OCI-LY1 (cell line): Measurements from ENCODE around the gene BACH1.

Source experiments
- H2AFZ ChIP-seq: fragments of 200-600 bp; sonication (generic), shearing (Covaris generic); 2 replicates; pipeline ENCODE4 v1.6.0; 2014; ENCODE audit warnings: antibody characterized with exemption, mild to moderate bottlenecking, low read length
- H3F3A ChIP-seq: fragments of 200-600 bp; sonication (generic), shearing (Covaris generic); 2 replicates; pipeline ENCODE4 v1.6.0; 2014; ENCODE audit warnings: mild to moderate bottlenecking, antibody characterized with exemption, low read length, moderate library complexity; ENCODE audit not compliant: insufficient read depth
- H3K27ac ChIP-seq: fragments of 200-600 bp; sonication (generic); 2 replicates; pipeline ENCODE4 v1.5.1; 2014; ENCODE audit warnings: low read length, mixed run types, mild to moderate bottlenecking, low read depth; ENCODE audit not compliant: poor library complexity, severe bottlenecking
- H3K27me3 ChIP-seq: fragments of 200-600 bp; sonication (generic); 2 replicates; pipeline ENCODE4 v1.6.0; 2014; ENCODE audit warnings: antibody characterized with exemption, mild to moderate bottlenecking, low read length, moderate library complexity; ENCODE audit not compliant: insufficient read depth
- H3K36me3 ChIP-seq: fragments of 200-600 bp; sonication (generic); 2 replicates; pipeline ENCODE4 v1.6.1; 2014; ENCODE audit warnings: mild to moderate bottlenecking, antibody characterized with exemption, low read length, moderate library complexity, mixed read lengths; ENCODE audit not compliant: insufficient read depth
- H3K4me1 ChIP-seq: fragments of 200-600 bp; sonication (generic); 2 replicates; pipeline ENCODE4 v1.5.1; 2014; ENCODE audit warnings: mild to moderate bottlenecking, low read length, moderate library complexity; ENCODE audit not compliant: insufficient read depth, severe bottlenecking
- H3K4me2 ChIP-seq: fragments of 200-600 bp; sonication (generic), shearing (Covaris generic); 2 replicates; pipeline ENCODE4 v1.6.1; 2014; ENCODE audit warnings: low read length
- H3K4me3 ChIP-seq: fragments of 200-600 bp; sonication (generic); 2 replicates; pipeline ENCODE4 v1.5.1; 2014; ENCODE audit warnings: low read length, low read depth, mild to moderate bottlenecking, mixed read lengths; ENCODE audit not compliant: poor library complexity, severe bottlenecking
- H3K79me2 ChIP-seq: fragments of 200-600 bp; shearing (Covaris generic); 2 replicates; pipeline ENCODE4 v1.6.1; 2016; ENCODE audit warnings: mixed run types, low read length, mixed read lengths; ENCODE audit not compliant: insufficient read depth
- H3K9ac ChIP-seq: fragments of 200-600 bp; sonication (generic), shearing (Covaris generic); 2 replicates; pipeline ENCODE4 v1.6.1; 2014; ENCODE audit warnings: mild to moderate bottlenecking, low read length, mixed read lengths
- H3K9me2 ChIP-seq: fragments of 200-600 bp; sonication (generic), shearing (Covaris generic); 2 replicates; pipeline ENCODE4 v1.6.1; 2014; ENCODE audit warnings: low read depth, mild to moderate bottlenecking, low read length, mixed read lengths
- H3K9me3 ChIP-seq: fragments of 200-600 bp; shearing (Covaris generic); 2 replicates; pipeline ENCODE4 v1.6.1; 2014; ENCODE audit warnings: low read length, mixed read lengths
- H4K20me1 ChIP-seq: fragments of 200-600 bp; sonication (generic), shearing (Covaris generic); 2 replicates; pipeline ENCODE4 v1.6.0; 2016; ENCODE audit warnings: mild to moderate bottlenecking, low read length; ENCODE audit not compliant: insufficient read depth
- EZH2 ChIP-seq: fragments of 200-600 bp; sonication (generic), shearing (Covaris generic); IDR thresholded peaks from 2 replicates; pipeline ENCODE4 v1.8.0; 2017; ENCODE audit warnings: borderline replicate concordance, mixed run types, mild to moderate bottlenecking, antibody characterized with exemption, low read length, moderate library complexity, mixed read lengths
- TF ChIP-seq, protein P1 (sequence below): fragments of 200-600 bp; sonication (generic), shearing (Covaris generic); IDR thresholded peaks from 2 replicates; pipeline ENCODE4 v1.5.1; 2017; ENCODE audit warnings: mild to moderate bottlenecking, antibody characterized with exemption, low read length, moderate library complexity, mixed read lengths

The BACH1 gene

GRCh38 chr21:29258626-29259338 lies 39.9 kb upstream of the BACH1 start:
- H3K4me2 ChIP-seq, result no peak overlapping the region

GRCh38 chr21:29260461-29260860 lies 38.3 kb upstream of the BACH1 start:
- Histone ChIP-seq H2AFZ (no peak overlapping the region), H3K27ac (no peak overlapping the region), H3K36me3 (no peaks in the 10 kb centered on the region), H3F3A (no peaks in the 10 kb centered on the region), H3K4me3 (no peak overlapping the region), H3K9me2 (no peaks in the 10 kb centered on the region), H3K4me2 (no peak overlapping the region), H4K20me1 (no peaks in the 10 kb centered on the region), H3K27me3 (no peaks in the 10 kb centered on the region), H3K4me1 (no peaks in the 10 kb centered on the region), H3K9ac (no peak overlapping the region), H3K79me2 (no peaks in the 10 kb centered on the region), H3K9me3 (no peaks in the 10 kb centered on the region)
- TF ChIP-seq, protein P1, sequence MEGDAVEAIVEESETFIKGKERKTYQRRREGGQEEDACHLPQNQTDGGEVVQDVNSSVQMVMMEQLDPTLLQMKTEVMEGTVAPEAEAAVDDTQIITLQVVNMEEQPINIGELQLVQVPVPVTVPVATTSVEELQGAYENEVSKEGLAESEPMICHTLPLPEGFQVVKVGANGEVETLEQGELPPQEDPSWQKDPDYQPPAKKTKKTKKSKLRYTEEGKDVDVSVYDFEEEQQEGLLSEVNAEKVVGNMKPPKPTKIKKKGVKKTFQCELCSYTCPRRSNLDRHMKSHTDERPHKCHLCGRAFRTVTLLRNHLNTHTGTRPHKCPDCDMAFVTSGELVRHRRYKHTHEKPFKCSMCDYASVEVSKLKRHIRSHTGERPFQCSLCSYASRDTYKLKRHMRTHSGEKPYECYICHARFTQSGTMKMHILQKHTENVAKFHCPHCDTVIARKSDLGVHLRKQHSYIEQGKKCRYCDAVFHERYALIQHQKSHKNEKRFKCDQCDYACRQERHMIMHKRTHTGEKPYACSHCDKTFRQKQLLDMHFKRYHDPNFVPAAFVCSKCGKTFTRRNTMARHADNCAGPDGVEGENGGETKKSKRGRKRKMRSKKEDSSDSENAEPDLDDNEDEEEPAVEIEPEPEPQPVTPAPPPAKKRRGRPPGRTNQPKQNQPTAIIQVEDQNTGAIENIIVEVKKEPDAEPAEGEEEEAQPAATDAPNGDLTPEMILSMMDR, result no peak
- TF ChIP-seq EZH2, result no peak

More at GRCh38 chr21:29258626-29259338, 39.9 kb upstream of the BACH1 start:
- H3K27ac ChIP-seq, result no peak overlapping the region
- no peak overlapping the region for H2AFZ ChIP-seq
- H3K4me3 ChIP-seq, result no peak overlapping the region
- H3K4me1 ChIP-seq, result no peaks in the 10 kb centered on the region
- TF ChIP-seq, protein P1, result no peak
- no peak for TF ChIP-seq EZH2
- H3F3A ChIP-seq, result no peaks in the 10 kb centered on the region
- no peaks in the 10 kb centered on the region for H3K27me3 ChIP-seq
- H3K9me2 ChIP-seq, result no peaks in the 10 kb centered on the region
- no peaks in the 10 kb centered on the region for H3K9me3 ChIP-seq
- no peak overlapping the region for H3K9ac ChIP-seq
- H4K20me1 ChIP-seq, result no peaks in the 10 kb centered on the region
- no peaks in the 10 kb centered on the region for H3K79me2 ChIP-seq
- H3K36me3 ChIP-seq, result no peaks in the 10 kb centered on the region

DNA sequence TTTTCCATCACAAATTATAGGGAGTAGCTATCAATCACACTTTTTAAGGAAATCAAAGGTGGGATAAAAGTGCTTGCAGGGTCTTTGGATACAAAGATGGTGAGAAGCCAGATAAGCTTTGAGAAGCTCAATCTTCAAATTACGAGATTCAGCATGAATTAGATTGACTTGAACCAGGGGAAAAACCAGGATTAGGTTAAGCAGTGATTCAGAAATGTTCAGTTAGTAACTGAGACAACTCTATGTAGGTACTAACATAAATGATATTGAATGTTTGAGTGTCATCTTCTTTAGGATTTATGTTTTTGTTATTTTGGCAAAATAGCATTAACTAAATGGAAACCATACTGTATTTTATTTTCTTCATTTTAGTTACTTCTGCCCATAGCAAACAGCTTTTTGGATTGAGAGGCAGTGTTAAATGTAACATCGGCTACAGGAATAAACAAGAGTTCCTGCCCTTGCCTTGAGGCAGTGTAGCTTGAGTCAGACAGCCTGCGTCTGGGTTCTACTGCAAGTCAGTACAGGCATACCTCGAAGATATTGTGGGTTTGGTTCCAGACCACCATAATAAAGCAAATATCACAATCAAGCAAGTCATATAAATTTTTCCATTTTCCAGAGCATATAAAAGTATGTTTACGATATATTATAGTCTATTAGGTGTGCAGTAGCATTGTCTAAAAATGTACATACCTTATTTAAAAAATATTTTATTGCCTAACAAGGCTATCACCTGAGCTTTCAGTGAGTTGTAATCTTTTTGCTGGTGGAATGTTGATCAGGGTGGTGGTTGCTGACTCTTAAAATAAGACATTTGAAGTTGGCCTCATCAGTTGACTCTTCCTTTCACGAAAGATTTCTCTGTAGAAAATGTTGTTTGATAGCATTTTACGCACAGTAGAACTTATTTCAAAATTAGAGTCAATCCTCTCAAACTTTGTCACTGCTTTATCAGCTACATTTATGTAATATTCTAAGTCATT lies 36.9 kb upstream of the BACH1 start:
- no peak overlapping the region for H3K4me3 ChIP-seq
- no peak overlapping the region for H2AFZ ChIP-seq
- TF ChIP-seq EZH2, result no peak
- TF ChIP-seq, protein P1, result no peak
- no peak overlapping the region for H3K27ac ChIP-seq
- no peaks in the 10 kb centered on the region for H3F3A ChIP-seq
- H3K9me3 ChIP-seq, result no peaks in the 10 kb centered on the region
- H3K36me3 ChIP-seq, result no peaks in the 10 kb centered on the region
- no peaks in the 10 kb centered on the region for H3K4me1 ChIP-seq
- H3K27me3 ChIP-seq, result no peaks in the 10 kb centered on the region
- H3K9me2 ChIP-seq, result no peaks in the 10 kb centered on the region
- no peaks in the 10 kb centered on the region for H4K20me1 ChIP-seq
- no peak overlapping the region for H3K4me2 ChIP-seq
- no peak overlapping the region for H3K9ac ChIP-seq
- no peaks in the 10 kb centered on the region for H3K79me2 ChIP-seq
